Measurements from ENCODE around the gene GATAD1.
"Not testable (repeated sequence)": the region's sequence is repeated elsewhere in the genome, so short reads cannot be mapped to it uniquely, and the experiment has no call there.

The GATAD1 gene

GRCh38 chr7:92447345-92448204 lies at the start of gene GATAD1:
GATAD1 (plus strand) TSS chr7:92447482; CDS start chr7:92447730, 248 bp downstream.
- peak; percentile 68 for DNase-seq (ENCODE audit: low read depth)

- DNase-seq (ENCODE audit: low read depth): no peak
Measured at GRCh38 chr7:92397542-92397941, 49.7 kb upstream of the GATAD1 start.

GRCh38 chr7:92400013-92400412 lies 47.3 kb upstream of the GATAD1 start:
- no peak for DNase-seq (ENCODE audit: low read depth)

GRCh38 chr7:92402920-92403759 lies 44.1 kb upstream of the GATAD1 start:
- no peak for DNase-seq (ENCODE audit: low read depth)

- DNase-seq (ENCODE audit: low read depth): no peak
Measured at GRCh38 chr7:92403760-92404074, 43.6 kb upstream of the GATAD1 start.

GRCh38 chr7:92404170-92404614 lies 43.1 kb upstream of the GATAD1 start:
- DNase-seq (ENCODE audit: low read depth): peak; percentile 16

- no peak for DNase-seq (ENCODE audit: low read depth)
Measured at GRCh38 chr7:92409357-92409756, 37.9 kb upstream of the GATAD1 start.

GRCh38 chr7:92410162-92410561 lies 37.1 kb upstream of the GATAD1 start:
- not testable (repeated sequence) for DNase-seq (ENCODE audit: low read depth)

GRCh38 chr7:92412745-92413144 lies 34.5 kb upstream of the GATAD1 start:
- no peak for DNase-seq (ENCODE audit: low read depth)

GRCh38 chr7:92413550-92413949 lies 33.7 kb upstream of the GATAD1 start:
- DNase-seq (ENCODE audit: low read depth): no peak

GRCh38 chr7:92415225-92415624 lies 32.1 kb upstream of the GATAD1 start:
- DNase-seq (ENCODE audit: low read depth): no peak

- no peak for DNase-seq (ENCODE audit: low read depth)
Measured at GRCh38 chr7:92417913-92418312, 29.4 kb upstream of the GATAD1 start.

- no peak for DNase-seq (ENCODE audit: low read depth)
Measured at GRCh38 chr7:92421676-92422435, 25.4 kb upstream of the GATAD1 start.

GRCh38 chr7:92422926-92423325 lies 24.4 kb upstream of the GATAD1 start:
- no peak for DNase-seq (ENCODE audit: low read depth)

GRCh38 chr7:92423710-92424131 lies 23.6 kb upstream of the GATAD1 start:
- no peak for DNase-seq (ENCODE audit: low read depth)

GRCh38 chr7:92425311-92425947 lies 21.9 kb upstream of the GATAD1 start:
- DNase-seq (ENCODE audit: low read depth): no peak

- DNase-seq (ENCODE audit: low read depth): no peak
Measured at GRCh38 chr7:92427193-92427592, 20.1 kb upstream of the GATAD1 start.

- DNase-seq (ENCODE audit: low read depth): no peak
Measured at GRCh38 chr7:92432299-92432946, 14.9 kb upstream of the GATAD1 start.

- DNase-seq (ENCODE audit: low read depth): no peak
Measured at GRCh38 chr7:92433019-92433418, 14.3 kb upstream of the GATAD1 start.

GRCh38 chr7:92435542-92435941 lies 11.7 kb upstream of the GATAD1 start:
- DNase-seq (ENCODE audit: low read depth): no peak

Data from stimulated activated CD8-positive, alpha-beta memory T cell treated with anti-CD3 and anti-CD28 coated beads, Interleukin-12 subunit alpha, Interleukin-12 subunit beta, amount 100 ng/mL, for 1 hour (primary cell).